ENCODE measurements around the gene PRSS27. TPM values are rescaled to one million over a fixed set of nuclear protein-coding genes. Genes with fewer than 3 reads are reported as not detected.

The PRSS27 gene
- total RNA-seq: under 1 TPM in 1 of 3 donors, not detected in 2; 0.29 TPM

DNA sequence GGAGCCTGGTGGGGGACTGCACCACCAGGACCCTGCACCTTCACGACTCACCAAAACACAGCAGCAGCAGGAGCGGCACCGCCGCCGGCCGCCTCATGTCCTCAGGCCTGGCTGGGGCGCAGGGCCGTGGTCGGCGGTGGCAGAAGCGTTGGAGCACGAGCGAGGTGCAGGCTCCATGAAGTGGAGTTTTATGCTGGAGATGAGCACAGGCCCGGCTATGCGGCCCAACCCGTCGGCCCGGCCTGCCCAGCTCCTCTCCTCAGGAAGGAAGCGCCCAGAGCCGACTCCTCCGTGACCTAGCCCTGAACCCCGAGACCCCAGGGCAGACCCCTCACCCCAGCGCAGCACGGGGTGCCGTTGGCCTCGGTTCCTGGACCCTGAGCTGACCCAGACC lies at the start of gene PRSS27:
Gene PRSS27 (minus strand): TSS at position 161 of the 394 bp plus-strand sequence. CDS start 64 bp downstream, at position 97.
- no peaks in the 10 kb centered on the region for H3K27me3 ChIP-seq
- H3K4me3 ChIP-seq: peak within 1 kb of the TSS; percentile 61 to 85 (median 68)
- intact Hi-C loops (cut with DNase I; ENCODE audit: low total_unique reads): no loop called here
- no peaks in the 10 kb centered on the region for H3K36me3 ChIP-seq
- TF ChIP-seq POLR2AphosphoS5 (IDR thresholded peaks at IDR 0.05) (no peak), POLR2A (IDR thresholded peaks at IDR 0.05) (no peak)
- TF ChIP-seq, protein P1, sequence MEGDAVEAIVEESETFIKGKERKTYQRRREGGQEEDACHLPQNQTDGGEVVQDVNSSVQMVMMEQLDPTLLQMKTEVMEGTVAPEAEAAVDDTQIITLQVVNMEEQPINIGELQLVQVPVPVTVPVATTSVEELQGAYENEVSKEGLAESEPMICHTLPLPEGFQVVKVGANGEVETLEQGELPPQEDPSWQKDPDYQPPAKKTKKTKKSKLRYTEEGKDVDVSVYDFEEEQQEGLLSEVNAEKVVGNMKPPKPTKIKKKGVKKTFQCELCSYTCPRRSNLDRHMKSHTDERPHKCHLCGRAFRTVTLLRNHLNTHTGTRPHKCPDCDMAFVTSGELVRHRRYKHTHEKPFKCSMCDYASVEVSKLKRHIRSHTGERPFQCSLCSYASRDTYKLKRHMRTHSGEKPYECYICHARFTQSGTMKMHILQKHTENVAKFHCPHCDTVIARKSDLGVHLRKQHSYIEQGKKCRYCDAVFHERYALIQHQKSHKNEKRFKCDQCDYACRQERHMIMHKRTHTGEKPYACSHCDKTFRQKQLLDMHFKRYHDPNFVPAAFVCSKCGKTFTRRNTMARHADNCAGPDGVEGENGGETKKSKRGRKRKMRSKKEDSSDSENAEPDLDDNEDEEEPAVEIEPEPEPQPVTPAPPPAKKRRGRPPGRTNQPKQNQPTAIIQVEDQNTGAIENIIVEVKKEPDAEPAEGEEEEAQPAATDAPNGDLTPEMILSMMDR (IDR thresholded peaks at IDR 0.05): no peak
- peaks cover 6 to 22% of the 10 kb centered on the region in 2 donors for H3K4me1 ChIP-seq
- H3K9me3 ChIP-seq: no peaks in the 10 kb centered on the region
- DNase-seq (ENCODE audit: low spot score in 2 of 2): peak in 1 of 2 donors; percentile 28
- H3K27ac ChIP-seq: peak within 1 kb of the TSS; percentile 82 to 92

DNA sequence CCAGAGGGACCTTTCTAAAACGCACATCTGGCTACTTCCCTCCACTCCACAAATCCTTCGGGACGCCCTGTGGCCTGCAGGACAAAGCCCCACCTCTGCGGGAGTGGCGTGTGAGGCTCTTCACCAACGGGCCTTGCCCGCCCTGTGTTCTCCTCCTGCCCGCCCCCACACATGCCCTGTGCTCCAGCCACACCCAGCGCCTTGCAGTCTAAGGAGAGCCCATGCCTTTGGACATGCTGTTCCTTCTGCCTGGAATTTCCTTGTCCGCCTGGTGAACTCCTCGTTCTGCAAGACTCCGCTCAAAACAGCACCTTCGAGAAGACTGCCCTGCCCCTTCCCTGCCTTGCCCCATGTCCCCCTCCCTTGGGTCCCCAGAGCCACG lies 49.6 kb upstream of the PRSS27 start:
- DNase-seq (ENCODE audit: low spot score in 2 of 2): peak in 1 of 2 donors; percentile 64
- Histone ChIP-seq H3K9me3 (no peaks in the 10 kb centered on the region), H3K36me3 (peaks cover 14% of the 10 kb centered on the region), H3K4me3 (no peak overlapping the region), H3K27me3 (no peaks in the 10 kb centered on the region), H3K27ac (peak overlapping the region; percentile 6 to 50), H3K4me1 (no peaks in the 10 kb centered on the region)
- intact Hi-C loops (cut with DNase I; ENCODE audit: low total_unique reads): no loop called here
- TF ChIP-seq POLR2AphosphoS5 (IDR thresholded peaks at IDR 0.05): no peak
- TF ChIP-seq, protein P1 (IDR thresholded peaks at IDR 0.05): no peak
- no peak for TF ChIP-seq POLR2A (IDR thresholded peaks at IDR 0.05)

DNA sequence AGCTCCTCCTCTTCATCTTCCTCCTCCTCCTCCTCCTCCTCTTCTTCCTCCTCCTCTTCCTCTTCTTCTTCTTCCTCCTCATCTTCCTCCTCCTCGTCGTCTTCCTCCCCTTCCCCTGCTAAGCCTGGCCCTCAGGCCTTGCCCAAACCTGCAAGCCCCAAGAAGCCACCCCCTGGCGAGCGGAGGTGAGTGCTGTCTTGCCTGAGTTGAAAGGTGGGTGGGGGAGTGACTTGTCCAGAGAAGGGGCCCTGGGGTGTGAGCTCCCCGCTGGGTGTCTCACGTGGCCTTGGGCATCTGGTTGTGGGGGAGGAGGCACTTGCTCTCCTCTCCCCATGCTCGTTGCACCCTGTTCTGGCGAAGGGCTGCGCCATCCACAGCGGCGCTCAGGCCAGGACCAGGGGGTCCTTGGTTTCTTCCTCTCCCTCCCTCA lies 49.1 kb upstream of the PRSS27 start:
- Histone ChIP-seq H3K9me3 (no peaks in the 10 kb centered on the region), H3K4me3 (no peak overlapping the region), H3K36me3 (peaks cover 14% of the 10 kb centered on the region), H3K4me1 (no peaks in the 10 kb centered on the region), H3K27ac (peak overlapping the region; percentile 27 to 50), H3K27me3 (no peaks in the 10 kb centered on the region)
- intact Hi-C loops (cut with DNase I; ENCODE audit: low total_unique reads): no loop called here
- TF ChIP-seq POLR2A (IDR thresholded peaks at IDR 0.05): no peak
- TF ChIP-seq POLR2AphosphoS5 (IDR thresholded peaks at IDR 0.05): no peak
- TF ChIP-seq, protein P1 (IDR thresholded peaks at IDR 0.05): no peak
- no peak for DNase-seq (ENCODE audit: low spot score in 2 of 2)

DNA sequence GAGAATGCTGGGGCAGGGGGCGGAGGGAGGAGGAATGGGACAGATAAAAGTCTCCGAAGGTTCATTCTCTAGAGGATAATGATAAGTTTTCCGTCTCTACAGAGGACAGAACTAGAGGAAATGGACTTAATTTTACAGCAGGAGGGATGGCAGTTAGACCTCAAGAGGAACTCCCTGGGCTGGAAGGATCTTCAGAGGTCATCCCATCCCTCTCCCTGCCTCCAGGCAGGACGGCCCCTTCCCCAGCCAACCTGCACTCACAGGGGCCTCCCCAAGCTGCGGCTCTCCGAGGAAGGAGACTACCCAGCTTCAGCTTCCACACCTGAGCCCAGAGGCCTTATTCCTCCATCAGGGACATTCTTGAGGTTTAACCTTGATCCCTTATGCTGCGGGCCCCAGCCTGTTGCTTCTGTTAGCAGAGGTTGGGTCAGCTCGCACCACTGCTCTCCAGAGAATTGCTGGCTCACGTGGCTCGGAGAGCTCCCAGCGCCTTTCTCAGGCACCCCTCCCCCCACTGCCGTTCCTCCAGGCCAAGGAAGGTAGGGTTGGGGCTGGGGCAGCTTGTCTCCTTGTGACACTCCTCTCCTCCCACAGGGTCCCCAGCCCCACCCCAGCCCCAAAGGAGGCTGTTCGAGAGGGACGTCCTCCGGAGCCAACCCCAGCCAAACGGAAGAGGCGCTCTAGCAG lies 48.5 kb upstream of the PRSS27 start:
- no peak for TF ChIP-seq POLR2A (IDR thresholded peaks at IDR 0.05)
- TF ChIP-seq POLR2AphosphoS5 (IDR thresholded peaks at IDR 0.05): no peak
- TF ChIP-seq, protein P1 (IDR thresholded peaks at IDR 0.05): no peak
- peaks cover 14% of the 10 kb centered on the region for H3K36me3 ChIP-seq
- H3K4me3 ChIP-seq: no peak overlapping the region
- peak overlapping the region; percentile 27 to 50 for H3K27ac ChIP-seq
- intact Hi-C loops (cut with DNase I; ENCODE audit: low total_unique reads): no loop called here
- no peaks in the 10 kb centered on the region for H3K4me1 ChIP-seq
- DNase-seq (ENCODE audit: low spot score in 2 of 2): no peak
- no peaks in the 10 kb centered on the region for H3K27me3 ChIP-seq
- H3K9me3 ChIP-seq: no peaks in the 10 kb centered on the region

DNA sequence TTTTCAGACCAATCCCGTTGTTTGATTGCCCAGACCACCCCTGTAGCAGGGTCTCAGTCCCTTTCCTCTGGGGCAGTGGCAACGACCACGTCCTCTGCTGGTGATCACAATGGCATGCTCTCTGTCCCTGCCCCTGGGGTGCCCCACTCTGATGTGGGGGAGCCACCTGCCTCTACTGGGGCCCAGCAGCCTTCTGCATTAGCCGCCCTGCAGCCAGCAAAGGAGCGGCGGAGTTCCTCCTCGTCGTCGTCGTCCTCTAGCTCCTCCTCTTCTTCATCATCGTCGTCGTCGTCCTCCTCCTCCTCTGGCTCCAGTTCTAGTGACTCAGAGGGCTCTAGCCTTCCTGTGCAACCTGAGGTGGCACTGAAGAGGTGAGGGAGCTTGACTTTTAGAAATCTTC lies 47.9 kb upstream of the PRSS27 start:
- intact Hi-C loops (cut with DNase I; ENCODE audit: low total_unique reads): no loop called here
- Histone ChIP-seq H3K9me3 (no peaks in the 10 kb centered on the region), H3K4me3 (no peak overlapping the region), H3K27ac (no peak overlapping the region), H3K36me3 (peaks cover 14% of the 10 kb centered on the region), H3K4me1 (no peaks in the 10 kb centered on the region), H3K27me3 (no peaks in the 10 kb centered on the region)
- DNase-seq (ENCODE audit: low spot score in 2 of 2): no peak
- TF ChIP-seq, protein P1 (IDR thresholded peaks at IDR 0.05): no peak
- TF ChIP-seq POLR2A (IDR thresholded peaks at IDR 0.05) (no peak), POLR2AphosphoS5 (IDR thresholded peaks at IDR 0.05) (no peak)
